ENCODE data around the gene TMEM120B.
A peak's percentile ranks its signal among the peaks of the same experiment; 100 is the strongest.
"Not testable (repeated sequence)": the region's sequence is repeated elsewhere in the genome, so short reads cannot be mapped to it uniquely, and the experiment has no call there.

TMEM120B gene

GRCh38 chr12:121790785-121791184 lies 78.2 kb downstream of the TMEM120B start:
- DNase-seq (ENCODE audit: low read depth in 4 of 4, low spot score in 1 of 4) = not testable (repeated sequence)

- DNase-seq (ENCODE audit: low read depth in 4 of 4, low spot score in 1 of 4) = no peak
Measured at GRCh38 chr12:121791671-121792551, 79.4 kb downstream of the TMEM120B start.

GRCh38 chr12:121792607-121793439 lies 80.3 kb downstream of the TMEM120B start:
- no peak for DNase-seq (ENCODE audit: low read depth in 4 of 4, low spot score in 1 of 4)

GRCh38 chr12:121793440-121793837 lies 80.9 kb downstream of the TMEM120B start, which contains the start of gene RHOF:
Gene RHOF, minus strand, starts transcription at chr12:121793688. Its CDS starts 55 bp downstream, at chr12:121793633.
- DNase-seq (ENCODE audit: low read depth in 4 of 4, low spot score in 1 of 4) = peak in 1 of 4 experiments; percentile 68

GRCh38 chr12:121793838-121794533 lies 81.4 kb downstream of the TMEM120B start:
- DNase-seq (ENCODE audit: low read depth in 4 of 4, low spot score in 1 of 4) = peak; percentile 76 to 94 (median 91)

- no peak for DNase-seq (ENCODE audit: low read depth in 4 of 4, low spot score in 1 of 4)
Measured at GRCh38 chr12:121794534-121795033, 82.0 kb downstream of the TMEM120B start.

GRCh38 chr12:121795034-121795968 lies 82.7 kb downstream of the TMEM120B start:
- DNase-seq (ENCODE audit: low read depth in 4 of 4, low spot score in 1 of 4) = peak in 2 of 4 experiments; percentile 77

GRCh38 chr12:121796855-121797751 lies 84.6 kb downstream of the TMEM120B start:
- DNase-seq (ENCODE audit: low read depth in 4 of 4, low spot score in 1 of 4) = no peak

GRCh38 chr12:121797937-121798786 lies 85.6 kb downstream of the TMEM120B start:
- DNase-seq (ENCODE audit: low read depth in 4 of 4, low spot score in 1 of 4) = no peak

GRCh38 chr12:121798787-121799155 lies 86.2 kb downstream of the TMEM120B start:
- DNase-seq (ENCODE audit: low read depth in 4 of 4, low spot score in 1 of 4) = no peak

GRCh38 chr12:121799156-121799841 lies 86.7 kb downstream of the TMEM120B start:
- no peak for DNase-seq (ENCODE audit: low read depth in 4 of 4, low spot score in 1 of 4)

GRCh38 chr12:121799842-121800693 lies 87.5 kb downstream of the TMEM120B start:
- peak in 3 of 4 experiments; percentile 69 to 85 (median 79) for DNase-seq (ENCODE audit: low read depth in 4 of 4, low spot score in 1 of 4)

- DNase-seq (ENCODE audit: low read depth in 4 of 4, low spot score in 1 of 4) = no peak
Measured at GRCh38 chr12:121800694-121801594, 88.4 kb downstream of the TMEM120B start.

GRCh38 chr12:121801595-121802484 lies 89.3 kb downstream of the TMEM120B start:
- no peak for DNase-seq (ENCODE audit: low read depth in 4 of 4, low spot score in 1 of 4)

GRCh38 chr12:121802485-121802842 lies 89.9 kb downstream of the TMEM120B start:
- no peak for DNase-seq (ENCODE audit: low read depth in 4 of 4, low spot score in 1 of 4)

All from stimulated activated CD4-positive, alpha-beta T cell treated with anti-CD3 and anti-CD28 coated beads, Interleukin-1b, Interleukin-23, amount 100 ng/mL, for 24 hours (primary cell).